K562 (cell line): ENCODE measurements around the gene GIGYF2.

ENCODE experiments used
- CBX8 ChIP-seq: fragments of 200-600 bp; sonication (generic); IDR thresholded peaks from 2 replicates; pipeline ENCODE4 v1.6.1; 2012; ENCODE audit warnings: borderline replicate concordance, mixed run types, low read depth, mild to moderate bottlenecking, moderate library complexity, mixed read lengths, low read length, control low read depth, inconsistent platforms; ENCODE audit not compliant: poor library complexity, severe bottlenecking; ENCODE audit errors: extremely low read depth
- ZFX ChIP-seq: sonication (generic); formaldehyde crosslinking; IDR thresholded peaks from 2 replicates; pipeline ENCODE4 v1.8.0; 2022; ENCODE audit warnings: mild to moderate bottlenecking, missing genetic modification reagents, moderate library complexity

- TF ChIP-seq ZFX: no peak
- TF ChIP-seq CBX8: no peak
Measured at GRCh38 chr2:232681527-232681926, 15.6 kb upstream of the GIGYF2 start.
